EH (cell line): ENCODE results near the gene ORM1.
"Not testable (repeated sequence)": the region's sequence is repeated elsewhere in the genome, so short reads cannot be mapped to it uniquely, and the experiment has no call there.

ENCODE experiments used
- DNase-seq: peaks from one replicate; pipeline ENCODE4 v3.0.0-alpha.2; 2015; ENCODE audit warnings: low read depth

The ORM1 gene

GRCh38 chr9:114308361-114308950 is 14.4 kb upstream of the ORM1 start:
- DNase-seq: no peak

GRCh38 chr9:114309096-114309495 is 13.8 kb upstream of the ORM1 start:
- DNase-seq: no peak

- DNase-seq: no peak
Observed at GRCh38 chr9:114310471-114311450, 12.1 kb upstream of the ORM1 start.

- no peak for DNase-seq
Observed at GRCh38 chr9:114311571-114312512, 11.1 kb upstream of the ORM1 start.

- no peak for DNase-seq
Observed at GRCh38 chr9:114312513-114312875, 10.4 kb upstream of the ORM1 start.

GRCh38 chr9:114313186-114313585 is 9.7 kb upstream of the ORM1 start:
- DNase-seq: peak; percentile 25

GRCh38 chr9:114314256-114314867 is 8.5 kb upstream of the ORM1 start:
- DNase-seq: no peak

- peak; percentile 21 for DNase-seq
Observed at GRCh38 chr9:114314881-114315722, 7.8 kb upstream of the ORM1 start.

- DNase-seq: no peak
Observed at GRCh38 chr9:114315723-114316363, 7.1 kb upstream of the ORM1 start.

- DNase-seq: no peak
Observed at GRCh38 chr9:114316605-114317230, 6.2 kb upstream of the ORM1 start.

- DNase-seq: peak; percentile 64
Observed at GRCh38 chr9:114317665-114318357, 5.1 kb upstream of the ORM1 start.

GRCh38 chr9:114318416-114318815 is 4.5 kb upstream of the ORM1 start:
- DNase-seq: no peak

- no peak for DNase-seq
Observed at GRCh38 chr9:114319147-114319546, 3.8 kb upstream of the ORM1 start.

GRCh38 chr9:114320710-114321109 is 2.2 kb upstream of the ORM1 start:
- DNase-seq: peak; percentile 76

GRCh38 chr9:114321759-114322158 is 1.1 kb upstream of the ORM1 start:
- DNase-seq: peak; percentile 66

- DNase-seq: not testable (repeated sequence)
Observed at GRCh38 chr9:114322160-114322818, 609 bp upstream of the ORM1 start.

GRCh38 chr9:114323849-114324248 is 951 bp downstream of the ORM1 start:
- DNase-seq: not testable (repeated sequence)

GRCh38 chr9:114324492-114324891 is 1.6 kb downstream of the ORM1 start:
- DNase-seq: no peak

- not testable (repeated sequence) for DNase-seq
Observed at GRCh38 chr9:114324965-114325364, 2.1 kb downstream of the ORM1 start.
